Loucy (cell line): ENCODE results near the gene ENPP3.

Experiments used
- CTCF ChIP-seq: fragments of 200-600 bp; sonication (generic); conservative IDR thresholded peaks from 2 replicates; pipeline ENCODE4 v1.5.1; 2014; ENCODE audit warnings: mild to moderate bottlenecking, antibody characterized with exemption, low read length
- EZH2phosphoT487 ChIP-seq: fragments of 200-600 bp; IDR thresholded peaks from 2 replicates; pipeline ENCODE4 v1.6.1; 2018; ENCODE audit warnings: antibody characterized with exemption, mild to moderate bottlenecking, moderate library complexity, borderline replicate concordance

- TF ChIP-seq CTCF (no peak), EZH2phosphoT487 (no peak)
Measured at GRCh38 chr6:131795366-131795765, 158.3 kb downstream of the ENPP3 start.
